ENCODE measurements around the gene CECR2.

Gene CECR2

GRCh38 chr22:17451316-17451715 is 82.1 kb downstream of the CECR2 start:
- no peak for DNase-seq (ENCODE audit: low spot score)

GRCh38 chr22:17460895-17461294 is 91.6 kb downstream of the CECR2 start:
- DNase-seq (ENCODE audit: low spot score), result no peak

- DNase-seq (ENCODE audit: low spot score), result no peak
Measured at GRCh38 chr22:17470880-17471500, 101.7 kb downstream of the CECR2 start.

- DNase-seq (ENCODE audit: low spot score), result peak; percentile 15
Measured at GRCh38 chr22:17471886-17472535, 102.8 kb downstream of the CECR2 start.

GRCh38 chr22:17472932-17473331 is 103.7 kb downstream of the CECR2 start:
- DNase-seq (ENCODE audit: low spot score), result no peak

- DNase-seq (ENCODE audit: low spot score), result no peak
Measured at GRCh38 chr22:17475318-17476230, 106.3 kb downstream of the CECR2 start.

GRCh38 chr22:17476838-17477237 is 107.6 kb downstream of the CECR2 start:
- DNase-seq (ENCODE audit: low spot score), result no peak

GRCh38 chr22:17477391-17477833 is 108.2 kb downstream of the CECR2 start:
- no peak for DNase-seq (ENCODE audit: low spot score)

GRCh38 chr22:17479135-17479534 is 109.9 kb downstream of the CECR2 start:
- DNase-seq (ENCODE audit: low spot score), result no peak

GRCh38 chr22:17481424-17481823 is 112.2 kb downstream of the CECR2 start:
- DNase-seq (ENCODE audit: low spot score), result no peak

GRCh38 chr22:17483688-17484372 is 114.6 kb downstream of the CECR2 start:
- DNase-seq (ENCODE audit: low spot score), result no peak

- DNase-seq (ENCODE audit: low spot score), result no peak
Measured at GRCh38 chr22:17484608-17485007, 115.3 kb downstream of the CECR2 start.

GRCh38 chr22:17486313-17486712 is 117.1 kb downstream of the CECR2 start:
- no peak for DNase-seq (ENCODE audit: low spot score)

- no peak for DNase-seq (ENCODE audit: low spot score)
Measured at GRCh38 chr22:17486719-17487118, 117.5 kb downstream of the CECR2 start.

GRCh38 chr22:17489101-17489500 is 119.8 kb downstream of the CECR2 start:
- no peak for DNase-seq (ENCODE audit: low spot score)

GRCh38 chr22:17491090-17491640 is 121.9 kb downstream of the CECR2 start:
- DNase-seq (ENCODE audit: low spot score), result no peak

GRCh38 chr22:17492247-17492646 is 123.0 kb downstream of the CECR2 start:
- DNase-seq (ENCODE audit: low spot score), result no peak

- DNase-seq (ENCODE audit: low spot score), result no peak
Measured at GRCh38 chr22:17493419-17493981, 124.2 kb downstream of the CECR2 start.

GRCh38 chr22:17496841-17497240 is 127.6 kb downstream of the CECR2 start:
- DNase-seq (ENCODE audit: low spot score), result no peak

GRCh38 chr22:17501679-17502285 is 132.5 kb downstream of the CECR2 start:
- DNase-seq (ENCODE audit: low spot score), result peak; percentile 48

GRCh38 chr22:17508110-17508509 is 138.8 kb downstream of the CECR2 start:
- no peak for DNase-seq (ENCODE audit: low spot score)

All from AG08396 (cell line).